Measurements from ENCODE around the gene MVB12B. TPM values are rescaled to one million over a fixed set of nuclear protein-coding genes. Genes with fewer than 3 reads are reported as not detected.
A peak's percentile ranks its signal among the peaks of the same experiment; 100 is the strongest.
"Not testable (repeated sequence)": the region's sequence is repeated elsewhere in the genome, so short reads cannot be mapped to it uniquely, and the experiment has no call there.

MVB12B gene
- polyA plus RNA-seq, 6 donors from 2014 or later = 1.2 to 2.6 (median 2.5) TPM; not detected in 1

DNA sequence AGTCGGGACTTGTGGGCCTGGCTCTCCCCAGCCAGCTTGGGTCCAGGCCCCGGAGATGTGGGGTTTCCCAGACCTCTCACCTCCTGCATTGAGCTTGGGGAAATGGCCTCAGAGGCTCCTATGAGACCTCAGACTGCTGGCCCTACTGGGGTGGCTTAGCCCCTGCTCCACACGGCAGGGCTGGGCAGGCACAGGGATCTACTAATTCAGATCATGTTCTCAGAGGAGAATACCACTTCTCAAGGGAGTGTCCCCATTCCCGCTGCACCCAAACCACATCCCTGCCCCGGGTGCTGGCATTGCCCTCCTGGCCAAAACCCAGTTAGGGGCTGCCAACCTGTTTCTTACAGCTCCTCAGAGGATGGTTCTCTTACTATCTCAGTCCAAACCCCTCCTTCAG is 205.0 kb downstream of the MVB12B start:
- H3K9me3 Mint-ChIP-seq = no peaks in the 10 kb centered on the region

DNA sequence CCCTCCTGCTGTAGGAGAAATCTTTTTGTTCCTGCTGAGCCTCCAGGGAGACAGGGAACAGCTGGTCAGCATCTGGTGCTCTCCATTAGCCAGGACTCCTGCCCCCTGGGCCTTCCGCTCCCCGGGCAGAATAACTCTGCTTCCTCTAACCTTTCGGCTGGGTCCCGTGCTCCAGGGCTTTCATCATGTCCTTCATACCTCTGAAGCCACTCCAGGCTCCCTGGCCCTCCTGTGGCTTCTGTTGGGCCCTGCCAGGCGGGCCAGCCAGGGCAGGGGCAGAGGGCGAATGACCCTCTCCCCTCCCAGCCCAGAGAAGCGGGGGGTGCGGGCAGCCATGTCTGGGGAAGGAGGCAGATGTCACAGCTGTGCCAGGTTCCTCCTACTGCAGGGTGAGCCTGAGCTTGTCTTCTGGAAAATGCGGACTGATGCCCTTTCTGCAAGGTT is 205.4 kb downstream of the MVB12B start:
- H3K4me1 Mint-ChIP-seq = peaks cover 44 to 54% (median 46%) of the 10 kb centered on the region in 3 donors
- DNase-seq = no peak
- H3K9me3 Mint-ChIP-seq = no peaks in the 10 kb centered on the region
- H3K27me3 Mint-ChIP-seq = no peaks in the 10 kb centered on the region
- peak overlapping the region in 5 of 8 donors; percentile 41 to 91 (median 89) for H3K4me3 Mint-ChIP-seq
- H3K27ac Mint-ChIP-seq = peak overlapping the region in 5 of 6 donors; percentile 81 to 93 (median 88)
- no peaks in the 10 kb centered on the region for H3K36me3 Mint-ChIP-seq
- ATAC-seq (ENCODE audit: low read depth in 2 of 2) = no peak

More for the DNA sequence above, 205.0 kb downstream of the MVB12B start:
- no peaks in the 10 kb centered on the region for H3K36me3 Mint-ChIP-seq
- peak overlapping the region in 6 of 8 donors; percentile 32 to 89 (median 69) for H3K4me3 Mint-ChIP-seq
- ATAC-seq (ENCODE audit: low read depth in 2 of 2) (no peak), DNase-seq (no peak)
- H3K27me3 Mint-ChIP-seq = no peaks in the 10 kb centered on the region
- peaks cover 44 to 54% (median 46%) of the 10 kb centered on the region in 3 donors for H3K4me1 Mint-ChIP-seq
- peak overlapping the region in 4 of 6 donors; percentile 71 to 93 (median 82) for H3K27ac Mint-ChIP-seq

DNA sequence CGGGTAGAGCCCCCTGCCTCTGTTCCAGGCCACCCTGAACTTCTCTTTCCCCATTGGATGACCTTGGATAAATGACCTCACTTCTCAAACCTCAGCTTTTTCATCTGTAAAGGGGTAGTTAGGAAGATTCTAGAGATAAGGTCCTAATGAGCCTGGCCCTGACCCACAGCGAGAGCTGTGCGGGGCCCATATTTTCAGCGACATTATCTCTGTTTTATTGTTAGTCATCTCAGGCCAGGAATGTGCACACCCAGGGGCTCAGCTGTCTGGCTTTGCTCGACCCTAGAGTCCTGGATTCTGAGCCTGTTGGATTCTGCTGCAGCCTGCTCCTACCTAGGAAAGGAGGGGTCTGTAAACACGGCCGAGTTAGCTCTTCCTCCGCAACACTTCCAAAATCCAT is 205.9 kb downstream of the MVB12B start:
- ATAC-seq (ENCODE audit: low read depth in 2 of 2) = no peak
- no peak for DNase-seq
- Mint-ChIP-seq H3K36me3 (no peaks in the 10 kb centered on the region), H3K4me1 (peaks cover 44 to 54% (median 46%) of the 10 kb centered on the region in 3 donors), H3K9me3 (no peaks in the 10 kb centered on the region), H3K4me3 (peak overlapping the region; percentile 8 to 92 (median 89)), H3K27ac (peak overlapping the region in 5 of 6 donors; percentile 77 to 91 (median 90)), H3K27me3 (no peaks in the 10 kb centered on the region)

DNA sequence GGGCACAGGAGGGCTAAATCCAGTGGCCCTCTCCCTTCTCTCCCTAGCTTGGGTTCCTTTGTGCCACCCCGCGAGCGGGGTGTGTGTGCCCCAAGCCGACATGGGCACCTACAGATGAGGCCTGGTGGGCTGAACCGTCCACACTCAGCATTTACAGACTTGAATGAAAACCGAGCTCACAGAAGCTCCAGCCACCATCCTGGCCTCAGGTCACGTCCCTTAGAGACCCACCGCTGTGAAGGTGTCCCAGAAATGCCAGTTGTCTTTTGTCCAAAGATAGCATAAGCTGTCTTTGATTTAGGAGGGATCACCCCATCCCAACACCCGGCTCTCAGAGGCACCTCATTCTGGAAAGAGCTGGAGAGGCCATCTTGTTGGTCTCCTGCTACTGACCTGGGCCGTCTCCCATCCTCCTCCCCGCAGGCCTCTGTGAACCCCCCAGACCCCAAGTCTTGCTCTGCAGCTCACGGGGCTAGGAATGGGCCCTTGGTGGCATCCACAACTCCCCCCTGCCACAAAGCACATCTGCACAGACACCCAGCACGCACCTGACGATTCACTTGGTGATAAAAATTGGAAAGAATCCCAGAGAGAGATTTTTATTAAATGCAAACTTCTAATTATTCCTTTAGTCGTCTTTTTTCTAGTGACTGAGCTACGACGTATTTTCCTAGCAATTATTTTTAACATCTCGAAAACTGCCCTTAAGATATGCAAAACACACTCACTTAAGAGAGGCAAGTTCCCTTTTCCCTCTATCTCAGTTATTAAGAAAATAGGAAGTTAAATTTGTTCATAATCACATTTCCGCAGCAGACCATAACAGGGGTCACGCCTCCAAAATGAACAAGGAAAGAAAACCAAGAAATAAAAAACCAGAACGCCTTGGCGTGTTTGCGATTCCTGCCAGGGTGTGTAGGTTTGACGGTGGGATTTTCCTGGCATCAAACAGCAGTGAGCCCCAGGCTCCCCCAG is 206.6 kb downstream of the MVB12B start:
- DNase-seq (peak; percentile 59), ATAC-seq (ENCODE audit: low read depth in 2 of 2) (peak; percentile 98)
- H3K27ac Mint-ChIP-seq = peak overlapping the region; percentile 81 to 91 (median 89)
- H3K4me3 Mint-ChIP-seq = peak overlapping the region; percentile 85 to 92 (median 89)
- H3K4me1 Mint-ChIP-seq = peaks cover 44 to 54% (median 46%) of the 10 kb centered on the region in 3 donors
- H3K36me3 Mint-ChIP-seq = no peaks in the 10 kb centered on the region
- no peaks in the 10 kb centered on the region for H3K9me3 Mint-ChIP-seq
- H3K27me3 Mint-ChIP-seq = no peaks in the 10 kb centered on the region

DNA sequence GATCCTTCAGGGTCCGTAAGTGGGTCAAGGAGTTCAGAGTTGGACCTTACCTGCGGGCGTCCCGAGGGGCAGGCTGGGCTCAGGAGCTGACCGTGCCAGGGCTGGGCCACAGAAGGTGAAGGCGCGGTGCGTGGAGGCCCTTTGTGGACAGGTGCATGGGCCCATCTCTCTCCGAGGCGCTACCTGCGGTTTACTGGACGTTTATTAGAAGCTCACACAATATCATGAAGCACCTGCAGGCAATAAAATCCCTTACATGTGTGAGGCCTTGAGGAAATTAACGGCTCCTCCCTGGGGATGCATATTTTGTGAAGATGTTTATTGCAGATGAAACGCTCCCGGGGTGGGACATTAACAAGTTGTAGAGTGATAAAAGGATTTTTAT is 207.3 kb downstream of the MVB12B start:
- DNase-seq (no peak), ATAC-seq (ENCODE audit: low read depth in 2 of 2) (peak; percentile 16 to 25)
- no peaks in the 10 kb centered on the region for H3K9me3 Mint-ChIP-seq
- no peaks in the 10 kb centered on the region for H3K36me3 Mint-ChIP-seq
- H3K27me3 Mint-ChIP-seq = no peaks in the 10 kb centered on the region
- H3K4me1 Mint-ChIP-seq = peaks cover 44 to 54% (median 46%) of the 10 kb centered on the region in 3 donors
- H3K27ac Mint-ChIP-seq = peak overlapping the region; percentile 28 to 91 (median 85)
- peak overlapping the region; percentile 85 to 92 (median 89) for H3K4me3 Mint-ChIP-seq

- Mint-ChIP-seq H3K27ac (peak overlapping the region in 5 of 6 donors; percentile 22 to 90 (median 63)), H3K4me3 (peak overlapping the region in 6 of 8 donors; percentile 88 to 92 (median 89)), H3K36me3 (no peaks in the 10 kb centered on the region), H3K27me3 (no peaks in the 10 kb centered on the region), H3K9me3 (no peaks in the 10 kb centered on the region), H3K4me1 (peaks cover 44 to 54% (median 46%) of the 10 kb centered on the region in 3 donors)
- ATAC-seq (ENCODE audit: low read depth in 2 of 2) = no peak
- no peak for DNase-seq
Measured at GRCh38 chr9:126534431-126535186, 208.0 kb downstream of the MVB12B start.

- H3K27ac Mint-ChIP-seq = peak overlapping the region in 1 of 6 donors; percentile 52
- no peak for ATAC-seq (ENCODE audit: low read depth in 2 of 2)
- no peaks in the 10 kb centered on the region for H3K27me3 Mint-ChIP-seq
- H3K9me3 Mint-ChIP-seq = no peaks in the 10 kb centered on the region
- H3K36me3 Mint-ChIP-seq = no peaks in the 10 kb centered on the region
- H3K4me1 Mint-ChIP-seq = peaks cover 42 to 51% (median 43%) of the 10 kb centered on the region in 3 donors
- no peak for DNase-seq
- peak overlapping the region in 2 of 8 donors; percentile 48 to 55 for H3K4me3 Mint-ChIP-seq
Measured at GRCh38 chr9:126536131-126536530, 209.5 kb downstream of the MVB12B start.

- Mint-ChIP-seq H3K4me3 (no peak overlapping the region), H3K27me3 (no peaks in the 10 kb centered on the region), H3K4me1 (peaks cover 34 to 43% (median 35%) of the 10 kb centered on the region in 3 donors), H3K9me3 (no peaks in the 10 kb centered on the region), H3K27ac (peak overlapping the region in 1 of 6 donors; percentile 49), H3K36me3 (no peaks in the 10 kb centered on the region)
- DNase-seq (no peak), ATAC-seq (ENCODE audit: low read depth in 2 of 2) (no peak)
Measured at GRCh38 chr9:126536841-126537465, 210.3 kb downstream of the MVB12B start.

DNA sequence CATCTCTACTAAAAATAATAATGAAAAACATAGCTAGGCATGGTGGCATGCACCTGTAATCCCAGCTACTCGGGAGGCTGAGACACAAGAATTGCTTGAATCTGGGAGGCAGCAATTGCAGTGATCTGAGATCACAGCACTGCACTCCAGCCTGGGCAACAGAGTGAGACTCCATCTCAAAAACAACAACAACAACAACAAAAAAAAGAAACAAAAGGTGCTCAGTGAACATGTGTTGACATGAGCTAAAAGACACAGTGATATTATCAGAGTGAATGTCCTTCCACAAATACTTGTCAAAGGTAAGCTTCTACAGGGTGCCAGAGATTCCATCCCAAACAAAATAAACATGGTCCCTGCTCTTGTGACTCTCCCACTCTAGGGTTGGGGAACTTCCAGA is 211.9 kb downstream of the MVB12B start:
- Mint-ChIP-seq H3K4me1 (peaks cover 18 to 27% (median 19%) of the 10 kb centered on the region in 3 donors), H3K27ac (no peak overlapping the region), H3K9me3 (no peaks in the 10 kb centered on the region), H3K36me3 (no peaks in the 10 kb centered on the region), H3K4me3 (no peak overlapping the region), H3K27me3 (no peaks in the 10 kb centered on the region)
- DNase-seq (no peak), ATAC-seq (ENCODE audit: low read depth in 2 of 2) (no peak)

DNA sequence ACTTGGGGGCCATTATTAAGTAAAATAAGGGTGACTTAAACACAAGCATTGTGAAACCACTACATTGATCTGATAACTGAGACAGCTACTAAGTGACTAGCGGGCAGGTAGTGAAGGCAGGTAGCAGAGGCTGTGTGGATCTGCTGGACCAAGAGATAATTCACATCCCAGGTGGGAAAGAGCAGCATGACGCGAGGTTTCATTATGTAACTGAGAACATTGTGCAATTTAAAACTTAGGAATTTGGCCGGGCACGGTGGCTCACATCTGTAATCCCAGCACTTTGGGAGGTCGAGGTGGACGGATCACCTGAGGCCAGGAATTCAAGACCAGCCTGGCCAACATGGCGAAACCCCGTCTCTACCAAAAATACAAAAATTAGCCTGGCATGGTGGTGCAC is 213.8 kb downstream of the MVB12B start:
- H3K4me3 Mint-ChIP-seq; H3K36me3 Mint-ChIP-seq; H3K27me3 Mint-ChIP-seq; DNase-seq; H3K4me1 Mint-ChIP-seq; H3K9me3 Mint-ChIP-seq; ATAC-seq (ENCODE audit: low read depth in 2 of 2): not testable (repeated sequence)
- peak overlapping the region in 1 of 6 donors; percentile 42 for H3K27ac Mint-ChIP-seq

DNA sequence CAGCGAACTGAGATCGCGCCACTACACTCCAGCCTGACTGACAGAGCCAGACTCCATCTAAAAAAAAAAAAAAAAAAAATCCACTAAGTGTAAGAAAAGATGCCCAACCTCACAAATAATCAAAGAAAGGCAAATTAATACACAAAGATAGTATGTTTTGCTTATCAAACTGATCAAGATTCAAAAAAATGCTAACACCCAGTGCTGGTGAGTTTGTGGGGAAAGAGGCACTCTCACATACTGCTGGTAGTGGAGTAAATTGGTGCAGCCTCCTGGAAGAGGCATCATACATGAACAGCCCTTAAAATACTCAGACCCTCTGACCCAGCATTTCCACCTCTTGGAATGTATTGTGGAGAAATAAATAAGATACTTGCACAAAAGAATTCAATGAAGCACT is 216.9 kb downstream of the MVB12B start:
- Mint-ChIP-seq H3K27ac (peak overlapping the region in 1 of 6 donors; percentile 30), H3K4me1 (peaks cover 0 to 2% (median 0%) of the 10 kb centered on the region in 3 donors), H3K27me3 (peaks cover 0 to 7% (median 0%) of the 10 kb centered on the region in 3 donors), H3K4me3 (peak overlapping the region in 1 of 8 donors; percentile 16), H3K9me3 (no peaks in the 10 kb centered on the region), H3K36me3 (no peaks in the 10 kb centered on the region)
- DNase-seq (no peak), ATAC-seq (ENCODE audit: low read depth in 2 of 2) (no peak)

- ATAC-seq (ENCODE audit: low read depth in 2 of 2) (no peak), DNase-seq (no peak)
- H3K4me3 Mint-ChIP-seq = no peak overlapping the region
- peaks cover 0 to 12% (median 0%) of the 10 kb centered on the region in 3 donors for H3K27me3 Mint-ChIP-seq
- no peak overlapping the region for H3K27ac Mint-ChIP-seq
- H3K9me3 Mint-ChIP-seq = no peaks in the 10 kb centered on the region
- H3K4me1 Mint-ChIP-seq = peaks cover 0 to 2% (median 0%) of the 10 kb centered on the region in 3 donors
- H3K36me3 Mint-ChIP-seq = no peaks in the 10 kb centered on the region
Measured at GRCh38 chr9:126545106-126545505, 218.5 kb downstream of the MVB12B start.

DNA sequence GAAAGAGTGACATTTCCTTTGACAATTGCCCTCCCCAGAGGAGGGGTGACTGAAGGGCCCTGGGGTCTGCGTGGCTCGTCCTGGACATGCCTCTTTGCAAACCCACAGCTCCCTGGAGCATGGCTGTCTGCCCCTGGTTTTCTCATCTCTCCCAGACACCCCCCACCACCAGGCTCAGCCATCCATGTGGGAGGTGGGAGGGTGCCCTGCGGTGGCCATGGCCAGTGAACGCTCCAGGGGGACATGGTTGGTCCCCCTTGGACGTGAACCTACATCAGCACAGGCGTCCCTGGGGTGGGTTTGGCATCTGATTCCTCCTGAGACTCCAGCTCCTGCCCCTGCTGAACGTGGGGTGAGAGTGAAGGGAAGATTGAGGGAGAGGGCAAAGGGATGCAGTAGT is 219.4 kb downstream of the MVB12B start:
- Mint-ChIP-seq H3K27me3 (peaks cover 0 to 12% (median 0%) of the 10 kb centered on the region in 3 donors), H3K9me3 (no peaks in the 10 kb centered on the region), H3K27ac (no peak overlapping the region), H3K4me3 (no peak overlapping the region), H3K4me1 (peaks cover 0 to 2% (median 0%) of the 10 kb centered on the region in 3 donors), H3K36me3 (no peaks in the 10 kb centered on the region)
- ATAC-seq (ENCODE audit: low read depth in 2 of 2) (no peak), DNase-seq (no peak)

Measured in naive B cell (primary cell).